Activated naive CD4-positive, alpha-beta T cell (primary cell): ENCODE results near the gene B3GALT6.

ENCODE experiments used
- DNase-seq, 4 experiments: peaks; one replicate each; lab custom pipeline; 2025; lab: John Stamatoyannopoulos, UW

The B3GALT6 gene

DNA sequence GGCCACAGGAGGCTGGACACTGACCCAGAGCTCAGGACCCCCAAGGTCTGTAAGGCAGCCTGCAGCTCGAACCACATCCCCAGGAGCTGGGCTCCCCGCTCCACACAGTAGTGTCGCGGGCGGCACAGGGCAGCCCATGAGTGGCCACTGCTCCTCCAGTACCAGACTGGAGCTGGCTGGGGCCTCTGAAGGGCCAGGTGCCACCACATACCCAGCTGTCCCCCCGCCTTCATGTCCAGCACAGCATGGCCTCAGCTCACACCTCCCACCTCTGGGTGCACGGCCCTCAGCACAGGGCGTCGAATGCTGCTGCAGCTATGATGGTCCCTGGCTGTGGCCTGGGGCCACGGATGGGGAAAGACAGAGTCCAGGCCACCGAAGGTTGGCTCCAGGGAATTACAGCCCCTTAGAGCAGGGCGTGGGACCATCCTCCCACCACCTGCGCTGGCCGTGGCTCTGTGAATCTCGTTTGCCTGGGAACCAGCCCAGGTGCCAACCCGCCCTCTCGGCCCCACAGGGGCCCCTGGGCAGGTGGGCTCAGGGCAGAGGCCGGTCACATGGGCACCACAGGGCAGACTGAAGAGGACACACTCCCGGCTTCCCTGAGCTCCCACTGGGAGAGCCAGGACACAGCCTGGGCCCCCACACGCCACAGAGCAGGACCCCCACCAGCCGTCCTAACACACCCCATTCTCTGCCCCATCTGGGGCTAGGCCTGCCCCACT, 16.0 kb upstream of the B3GALT6 start:
- no peak for DNase-seq

DNA sequence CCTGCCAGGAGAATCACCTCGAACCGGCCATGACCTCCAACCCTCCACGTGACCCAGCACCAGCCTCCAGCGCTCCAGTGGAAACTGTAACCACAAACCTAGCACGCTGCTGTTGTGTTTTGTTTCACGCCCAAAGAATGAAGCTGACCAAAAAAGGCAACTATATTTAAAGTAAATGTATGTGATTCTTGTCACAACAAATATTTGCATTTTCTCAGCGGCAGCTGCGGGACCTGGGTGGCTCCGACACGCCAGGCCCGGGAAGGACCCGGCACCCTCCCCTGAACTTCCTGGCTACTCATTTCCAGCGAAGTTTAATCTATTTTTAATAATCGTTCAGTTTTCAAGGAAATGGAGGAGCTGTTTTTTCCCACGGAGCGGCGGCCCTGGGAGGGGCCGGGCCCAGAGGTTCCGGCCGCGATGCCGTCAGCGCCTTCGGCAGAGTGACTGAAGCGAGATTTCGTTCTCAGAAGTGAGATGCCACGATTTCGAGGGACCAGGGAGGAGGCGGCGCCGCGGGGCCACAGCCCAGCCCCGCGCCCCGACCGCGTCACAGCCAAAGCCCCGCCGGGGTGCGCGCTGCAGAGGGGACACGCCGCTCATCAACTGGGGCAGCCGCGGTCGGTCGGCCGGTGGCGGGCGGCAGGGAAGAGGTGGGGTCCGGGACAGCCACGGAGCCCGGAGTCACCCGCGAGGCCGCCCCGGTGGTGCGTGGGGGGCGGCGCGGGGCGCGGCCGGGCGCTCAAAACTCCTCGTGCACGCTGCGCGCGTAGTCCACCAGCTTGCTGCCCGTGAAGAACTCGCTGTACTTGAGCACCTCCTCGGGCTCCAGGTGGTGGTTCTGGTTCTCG, 15.0 kb upstream of the B3GALT6 start:
- DNase-seq, result no peak

DNA sequence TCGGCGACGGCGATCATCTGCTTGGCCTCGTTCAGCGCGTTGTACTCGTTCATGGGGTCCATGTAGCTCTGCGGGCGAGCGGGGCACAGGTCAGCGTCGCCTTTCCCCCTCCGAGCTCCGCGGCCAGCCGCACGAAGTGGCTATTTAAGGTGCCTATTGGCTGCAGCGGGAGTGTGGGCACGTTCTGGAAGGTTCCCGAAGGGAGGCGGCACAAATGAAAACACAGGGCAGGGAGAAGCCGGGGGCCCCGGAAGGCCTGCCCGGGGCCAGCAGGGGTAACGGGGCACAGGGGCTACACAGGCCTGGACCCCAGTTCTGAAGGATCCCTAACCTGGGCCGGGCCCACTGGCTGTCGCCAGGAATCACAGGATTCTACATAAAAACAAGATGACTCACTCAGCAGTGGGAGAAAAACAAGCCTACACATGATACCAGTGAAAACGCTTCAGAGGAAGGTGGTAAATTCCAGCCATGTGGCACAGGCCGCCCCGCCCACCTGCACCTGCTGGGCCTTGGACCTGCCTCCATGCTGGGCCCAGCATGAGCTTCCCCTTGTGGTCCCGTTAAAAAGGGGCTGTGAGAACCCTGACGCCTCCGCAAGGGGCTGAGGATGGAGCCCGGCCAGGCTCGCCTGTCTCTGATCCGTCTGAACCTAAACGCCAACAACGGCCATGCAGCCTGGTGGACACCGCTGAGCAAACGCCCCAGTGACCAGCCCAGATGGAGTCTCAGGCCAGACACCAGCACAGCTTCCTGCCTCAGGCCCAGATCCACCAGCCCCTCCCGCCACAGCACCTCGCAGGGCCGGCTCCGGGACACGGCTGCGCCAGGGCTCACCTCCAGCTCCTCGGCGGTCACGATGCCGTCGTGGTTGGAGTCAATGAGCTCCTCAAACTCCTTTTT, 14.2 kb upstream of the B3GALT6 start:
- no peak for DNase-seq

DNA sequence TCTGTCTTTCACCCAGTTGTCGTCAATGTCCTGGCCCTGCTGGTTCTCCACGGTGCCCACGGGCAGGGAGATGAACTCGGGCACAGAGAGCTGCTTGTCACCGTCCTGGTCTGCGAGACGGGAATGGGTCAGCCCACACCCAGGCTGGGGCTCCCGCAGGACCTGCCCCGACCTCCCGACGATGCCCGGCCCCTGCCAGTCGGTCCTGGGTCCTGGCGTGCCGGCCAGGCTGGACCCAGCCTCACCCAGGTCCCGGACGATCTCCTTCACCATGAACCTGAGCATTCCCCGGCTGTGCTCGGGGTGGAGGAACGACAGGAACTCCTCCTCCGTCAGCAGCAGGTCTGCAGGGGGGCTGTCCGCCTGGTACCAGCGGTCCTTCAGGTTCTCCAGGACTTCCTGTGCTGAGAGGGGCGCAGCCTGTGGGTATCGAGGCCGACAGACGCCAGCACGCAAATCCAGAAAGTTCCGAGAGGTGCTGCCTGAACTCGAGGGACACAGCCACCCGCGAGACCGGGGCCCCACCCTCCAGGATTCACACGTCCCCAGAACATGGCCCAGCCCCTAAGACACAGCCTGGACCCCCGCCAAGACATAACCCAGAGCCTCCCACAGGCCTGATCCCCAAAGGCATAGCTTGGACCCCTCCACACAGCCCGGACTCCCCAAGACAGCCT, 13.4 kb upstream of the B3GALT6 start:
- no peak for DNase-seq

DNA sequence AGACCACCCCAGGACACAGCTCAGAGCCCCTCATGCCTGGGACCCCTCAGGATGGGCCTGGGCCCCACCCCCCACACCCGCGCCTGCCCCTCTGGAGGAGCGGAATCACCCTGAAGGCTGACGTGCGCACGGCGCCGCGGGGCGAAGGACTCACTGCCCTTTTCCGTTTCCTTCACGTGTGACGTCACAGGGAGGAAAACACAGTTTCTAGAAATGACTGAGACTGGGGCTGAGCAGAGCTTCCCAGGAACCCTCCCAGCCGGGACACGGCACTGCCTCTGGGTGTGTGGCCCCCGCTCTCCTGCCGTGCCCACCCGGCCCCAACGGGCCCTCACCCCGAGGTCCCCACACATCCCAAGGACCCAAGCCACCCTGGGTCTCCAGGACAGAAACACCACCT, 12.7 kb upstream of the B3GALT6 start:
- DNase-seq, result no peak

DNA sequence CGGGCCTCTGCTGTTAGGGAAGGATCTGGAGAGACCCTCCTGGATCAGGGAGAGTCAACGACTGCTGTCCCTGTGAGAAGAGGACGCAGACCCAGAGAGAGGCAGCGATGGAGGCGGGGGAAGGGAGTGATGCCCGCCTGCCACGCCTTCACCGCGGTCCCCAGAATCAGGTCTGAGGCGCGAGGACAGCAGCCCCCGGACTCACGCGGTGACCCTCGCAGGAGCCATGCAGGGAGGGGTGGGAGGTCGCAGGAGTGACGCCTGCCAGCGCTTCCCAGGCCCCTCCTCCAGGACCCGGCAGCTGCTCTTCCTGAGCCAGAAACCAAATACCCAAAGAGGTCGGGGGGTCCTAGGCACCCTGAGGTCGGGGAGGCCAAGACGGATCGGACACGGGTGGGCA, 11.8 kb upstream of the B3GALT6 start:
- no peak for DNase-seq

DNA sequence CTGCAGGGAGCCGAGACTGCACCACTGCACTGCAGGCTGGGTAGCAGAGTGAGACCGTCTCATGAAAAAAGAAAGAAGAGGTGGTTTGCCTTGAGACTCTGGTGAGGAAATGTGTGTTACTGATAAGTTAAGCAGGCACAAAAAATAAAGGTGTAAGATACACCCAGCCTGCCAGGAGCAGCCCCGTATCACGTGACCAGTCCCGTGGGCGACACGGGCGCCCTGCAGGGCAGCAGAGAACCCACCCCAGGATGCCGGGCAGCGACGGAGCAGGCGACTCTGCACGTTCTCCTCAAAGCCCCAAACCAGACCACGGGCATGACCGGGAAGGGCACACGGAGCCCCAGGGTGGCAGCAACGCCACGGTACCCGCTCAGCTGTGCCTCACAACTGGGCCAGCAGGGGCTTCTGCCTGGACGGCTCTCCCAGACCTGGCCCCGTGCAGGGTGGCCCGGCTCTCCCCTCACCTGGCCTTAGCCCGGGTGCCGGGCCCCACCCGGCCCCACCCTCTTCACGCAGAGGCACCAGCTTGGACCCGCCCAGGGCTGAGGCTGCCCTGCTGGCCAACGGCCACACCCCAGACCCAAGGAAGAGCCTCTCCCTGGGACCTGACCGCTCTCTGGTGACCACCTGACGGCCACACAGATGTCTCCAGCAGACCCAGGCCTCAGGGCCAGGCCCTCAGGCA, 10.0 kb upstream of the B3GALT6 start:
- DNase-seq, result no peak

DNA sequence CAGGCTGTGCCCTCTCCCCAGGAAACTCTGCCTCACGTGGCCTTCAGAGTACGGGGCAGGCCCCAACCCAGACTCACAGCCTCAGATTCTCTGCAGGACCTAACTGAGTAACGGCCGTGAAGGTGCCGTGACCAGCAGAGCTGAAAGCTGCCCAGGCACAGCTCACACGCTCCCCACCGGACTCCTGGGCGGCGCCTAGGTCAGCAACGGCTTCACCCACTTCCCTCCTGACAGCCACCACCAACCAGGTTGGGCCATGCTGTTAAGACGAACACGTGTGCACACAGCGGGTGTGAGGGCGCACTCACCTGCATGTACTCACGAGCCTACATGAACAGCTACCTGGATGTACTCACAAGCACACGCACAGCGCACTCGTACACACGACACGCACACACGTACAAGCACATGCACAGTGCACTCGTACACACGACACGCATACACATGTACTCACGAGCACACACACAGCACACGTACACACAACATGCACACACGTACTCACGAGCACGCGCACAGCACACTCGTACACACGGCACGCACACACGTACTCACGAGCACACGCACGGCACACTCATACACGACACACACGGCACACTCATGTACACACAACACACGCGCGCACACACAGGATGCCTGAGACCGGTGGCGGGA, 9.3 kb upstream of the B3GALT6 start:
- DNase-seq, result no peak

DNA sequence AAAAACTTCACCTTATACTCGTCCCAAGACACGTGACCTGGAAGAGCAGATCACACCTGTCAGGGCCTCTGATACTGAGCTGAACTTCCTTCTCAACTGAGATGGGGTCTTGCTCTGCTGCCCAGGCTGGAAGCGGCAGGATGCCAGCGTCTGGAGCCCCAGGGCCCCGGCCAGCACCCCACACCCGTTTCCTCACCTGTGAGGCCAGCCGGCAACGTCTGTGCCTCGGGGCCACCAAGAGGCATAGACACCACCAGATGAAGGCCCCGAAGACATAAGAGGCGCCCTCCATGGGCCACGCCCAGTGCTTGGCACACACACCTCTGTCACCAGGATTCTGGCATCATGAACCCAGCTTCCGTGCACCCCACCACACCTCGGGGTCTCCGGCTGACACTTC, 8.7 kb upstream of the B3GALT6 start:
- no peak for DNase-seq

DNA sequence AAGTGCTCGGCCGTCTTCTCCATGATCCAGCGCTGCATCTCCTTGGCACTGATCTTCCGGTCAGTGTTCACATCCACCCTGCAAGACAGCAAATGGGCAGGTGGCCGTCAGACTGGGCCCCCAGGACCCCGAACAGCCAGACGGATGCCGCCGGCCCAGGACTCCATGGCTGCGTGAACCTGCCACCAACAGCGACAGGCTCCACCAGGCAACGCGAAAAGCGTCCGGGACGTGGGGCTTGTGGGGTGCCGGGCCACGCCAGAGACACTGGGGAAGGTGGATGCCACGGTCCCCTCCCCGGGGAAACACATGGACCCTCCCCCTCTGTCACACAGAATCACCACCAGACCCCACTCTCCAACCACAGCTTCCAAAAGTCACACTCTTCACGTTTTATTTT, 8.1 kb upstream of the B3GALT6 start:
- DNase-seq, result no peak

DNA sequence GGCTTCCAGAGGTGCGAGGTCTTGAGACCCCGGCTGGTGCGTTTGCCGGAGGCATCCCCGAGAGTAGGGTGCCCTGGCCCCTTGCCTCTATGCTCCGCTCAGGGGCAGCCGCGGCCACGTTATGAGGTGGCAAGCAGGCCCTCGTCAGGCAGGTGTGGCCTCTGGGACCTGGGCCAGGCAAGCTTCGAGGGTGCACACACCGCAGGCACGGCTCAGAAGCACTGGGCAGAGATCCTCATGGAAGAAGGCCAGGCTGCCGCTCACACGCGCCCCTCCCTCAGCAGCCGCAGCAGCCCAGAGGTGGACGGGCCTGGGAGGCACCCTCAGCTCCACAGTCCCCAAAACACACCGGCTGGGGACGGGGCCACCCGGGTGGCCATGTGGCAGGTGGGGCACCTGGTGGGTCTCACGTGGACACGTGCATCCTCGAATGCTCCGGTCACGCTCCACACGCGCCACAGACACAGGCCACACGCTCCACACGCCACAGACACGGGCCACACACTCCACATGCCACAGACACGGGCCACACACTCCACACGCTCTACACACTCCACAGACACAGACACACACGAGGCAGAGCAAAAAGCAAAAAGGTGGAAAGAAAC, 6.7 kb upstream of the B3GALT6 start:
- no peak for DNase-seq

DNA sequence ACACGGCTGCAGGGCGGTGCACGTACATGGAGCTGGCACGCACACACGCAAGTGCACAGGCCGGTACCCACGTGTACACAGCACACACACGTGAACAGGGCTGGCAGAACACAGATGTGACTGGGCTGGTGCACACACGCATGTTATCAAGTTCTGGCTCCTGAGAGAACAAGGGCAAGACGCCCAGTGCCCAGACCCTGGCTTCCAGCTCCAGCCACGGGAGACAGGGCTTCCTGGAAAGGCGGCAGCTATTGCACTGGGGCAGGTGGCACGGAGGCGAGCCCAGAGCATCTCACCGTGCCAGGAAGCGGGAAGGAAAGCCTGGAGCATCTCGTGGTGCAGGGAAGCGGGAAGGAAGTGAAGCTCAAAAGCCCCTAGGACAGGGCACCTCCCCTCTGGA, 6.1 kb upstream of the B3GALT6 start:
- DNase-seq, result no peak

DNA sequence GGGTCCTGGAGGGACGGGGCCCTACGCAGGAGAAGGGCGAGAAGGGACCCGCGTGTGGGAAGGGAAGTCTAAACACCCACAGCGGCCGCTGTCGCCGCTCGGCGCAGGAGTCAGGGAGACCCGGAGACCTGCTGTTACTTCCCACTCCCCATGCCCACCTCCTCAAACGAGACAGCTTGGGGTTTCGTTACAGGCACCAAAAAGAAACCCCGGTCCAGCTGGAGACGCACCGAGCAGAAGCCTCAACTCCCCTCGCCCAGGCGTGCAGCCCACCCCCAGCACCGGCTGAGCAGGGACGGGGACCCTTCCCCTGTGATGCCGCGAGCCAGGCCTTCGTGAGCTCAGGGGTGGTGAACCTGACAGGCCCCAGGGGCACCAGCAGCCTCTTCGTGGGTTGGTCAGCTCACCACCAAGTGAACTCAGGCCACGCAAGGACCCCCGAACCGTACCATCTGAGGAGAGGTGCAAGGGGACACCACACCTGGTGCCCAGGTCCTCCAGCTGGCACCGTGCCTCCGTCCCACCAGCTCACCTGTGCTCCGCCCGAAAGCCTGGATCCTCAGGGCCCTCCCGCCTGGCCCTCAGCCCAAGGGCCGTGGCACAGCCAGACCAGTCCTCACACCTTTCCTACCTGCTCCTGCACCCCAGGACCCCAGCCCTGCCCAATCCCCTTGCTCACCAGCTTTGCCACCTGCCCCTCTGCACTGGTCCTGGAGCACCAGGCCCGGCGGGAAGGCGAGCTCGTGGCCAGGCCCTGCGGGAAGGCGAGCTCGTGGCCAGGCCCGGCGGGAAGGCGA, 5.3 kb upstream of the B3GALT6 start:
- DNase-seq, result no peak

DNA sequence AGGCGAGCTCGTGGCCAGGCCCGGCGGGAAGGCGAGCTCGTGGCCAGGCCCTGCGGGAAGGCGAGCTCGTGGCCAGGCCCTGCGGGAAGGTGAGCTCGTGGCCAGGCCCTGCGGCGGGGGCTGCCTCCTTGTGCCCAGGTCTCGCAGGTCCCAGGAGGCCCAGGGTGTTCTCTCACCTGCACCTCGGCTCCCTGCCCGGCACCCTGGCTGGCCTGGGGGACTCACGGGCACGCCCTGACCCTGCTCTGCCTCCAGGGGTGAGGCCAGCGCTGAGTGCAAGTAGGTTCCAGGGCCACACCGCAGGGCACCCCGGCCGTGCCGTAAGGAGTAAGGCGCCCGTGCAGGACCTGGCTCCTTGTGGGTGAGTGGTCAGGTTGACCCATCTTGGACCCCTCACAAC, 4.7 kb upstream of the B3GALT6 start:
- DNase-seq, result no peak

DNA sequence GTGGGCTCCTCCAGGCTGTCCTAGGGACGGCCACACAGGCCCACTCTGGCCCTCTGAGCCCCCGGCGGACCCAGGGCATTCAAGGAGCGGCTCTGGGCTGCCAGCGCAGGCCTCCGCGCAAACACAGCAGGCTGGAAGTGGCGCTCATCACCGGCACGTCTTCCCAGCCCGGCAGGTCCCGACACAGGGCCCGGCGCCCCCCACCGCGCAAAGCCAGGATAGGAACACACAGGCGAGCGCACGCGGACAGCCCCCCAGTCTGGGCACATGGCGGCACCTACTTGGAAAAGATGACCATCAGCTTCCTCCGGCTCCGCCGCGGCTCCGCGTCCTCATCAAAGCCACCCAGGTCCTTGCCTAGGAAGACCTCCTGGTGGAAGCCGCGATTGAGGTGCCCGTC, 3.9 kb upstream of the B3GALT6 start:
- no peak for DNase-seq

DNA sequence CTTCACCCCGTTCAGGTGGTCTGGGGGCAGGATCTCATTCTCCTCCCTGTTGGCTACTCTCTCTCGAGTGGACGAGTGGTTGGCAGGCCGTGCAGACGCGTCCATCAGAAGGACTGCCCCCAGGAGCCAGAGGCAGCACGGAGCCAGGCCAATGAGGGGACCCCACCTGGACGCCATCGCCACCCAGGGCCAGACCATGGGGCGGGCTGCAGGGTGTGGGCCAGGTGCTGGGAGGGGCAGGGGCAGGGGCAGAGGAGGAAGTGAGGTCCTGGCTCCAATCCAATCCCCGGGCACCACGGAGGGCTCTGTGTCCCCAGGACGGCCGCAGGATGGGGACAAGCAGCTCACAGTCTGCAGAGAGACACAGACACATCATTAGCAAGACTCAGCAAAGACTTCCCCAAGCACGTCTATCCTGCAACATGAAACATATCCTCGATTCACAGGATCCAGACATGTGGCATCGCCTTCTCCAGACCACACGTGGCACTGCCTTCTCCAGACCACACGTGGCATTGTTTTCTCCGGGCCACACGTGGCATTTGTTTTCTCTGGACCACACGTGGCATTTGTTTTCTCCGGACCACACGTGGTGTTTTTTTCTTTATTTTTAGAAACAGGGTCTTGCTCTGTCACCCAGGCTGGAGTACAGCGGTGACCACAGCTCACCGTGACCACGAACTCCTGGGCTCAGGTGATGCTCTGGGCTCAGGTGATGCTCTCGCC, 3.3 kb upstream of the B3GALT6 start:
- no peak for DNase-seq

DNA sequence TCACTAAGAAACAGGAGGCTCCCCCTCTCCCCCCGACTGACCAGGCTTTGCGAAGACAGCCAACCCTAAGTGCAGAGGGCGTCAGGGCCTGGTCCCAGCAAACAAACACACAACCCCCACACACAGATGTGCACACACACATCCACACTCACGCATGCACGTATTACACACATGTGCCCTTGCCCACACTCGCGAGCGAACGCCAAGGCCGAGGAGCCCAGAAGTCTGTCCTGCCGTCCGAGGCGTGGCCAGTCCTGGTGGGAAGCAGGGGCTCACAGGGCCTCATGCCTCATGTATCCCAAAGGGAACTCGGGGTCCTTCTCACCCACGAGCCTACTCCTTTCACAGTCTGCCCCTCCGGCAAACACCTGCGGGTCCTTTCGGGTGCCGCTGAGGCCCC, 2.3 kb upstream of the B3GALT6 start:
- no peak for DNase-seq

DNA sequence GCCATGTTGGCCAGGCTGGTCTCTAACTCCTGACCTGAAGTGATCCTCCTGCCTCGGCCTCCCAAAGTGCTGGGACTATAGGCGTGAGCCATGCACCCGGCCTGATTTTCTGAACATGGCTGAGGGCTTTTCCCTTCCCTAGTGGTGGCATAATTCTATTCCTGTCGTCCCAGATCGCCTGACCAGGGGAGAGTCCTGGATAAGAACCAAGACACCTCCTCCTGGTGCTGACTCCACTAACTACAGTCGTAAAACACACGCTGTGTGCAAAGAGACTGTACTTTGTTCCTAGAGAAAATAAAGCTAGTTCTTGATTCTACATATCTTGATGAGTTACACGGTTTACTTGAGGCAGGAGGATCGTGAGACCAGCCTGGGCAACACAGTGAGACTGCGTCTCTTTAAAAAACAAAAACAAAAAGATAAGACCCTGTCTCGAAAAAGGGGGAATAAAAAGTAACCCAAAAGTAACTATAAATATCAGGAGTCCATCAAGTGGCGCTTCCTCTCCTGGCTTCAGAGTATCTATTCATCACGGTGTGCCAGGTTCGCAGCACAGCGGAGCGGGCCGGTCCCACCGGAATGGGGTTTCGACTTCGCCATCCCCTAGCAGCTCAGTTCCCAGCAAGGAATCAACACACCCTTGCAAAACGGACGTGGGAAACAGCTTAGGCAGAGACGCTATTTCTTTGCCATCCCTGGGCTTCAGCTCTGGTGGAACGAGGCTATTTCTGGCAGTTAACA, 1.2 kb upstream of the B3GALT6 start:
- DNase-seq, result no peak
